ENCODE measurements around the gene EPN2. TPM values are rescaled to one million over a fixed set of nuclear protein-coding genes. Genes with fewer than 3 reads are reported as not detected.

Gene EPN2
- polyA plus RNA-seq, 1 experiment = 21.2 TPM

DNA sequence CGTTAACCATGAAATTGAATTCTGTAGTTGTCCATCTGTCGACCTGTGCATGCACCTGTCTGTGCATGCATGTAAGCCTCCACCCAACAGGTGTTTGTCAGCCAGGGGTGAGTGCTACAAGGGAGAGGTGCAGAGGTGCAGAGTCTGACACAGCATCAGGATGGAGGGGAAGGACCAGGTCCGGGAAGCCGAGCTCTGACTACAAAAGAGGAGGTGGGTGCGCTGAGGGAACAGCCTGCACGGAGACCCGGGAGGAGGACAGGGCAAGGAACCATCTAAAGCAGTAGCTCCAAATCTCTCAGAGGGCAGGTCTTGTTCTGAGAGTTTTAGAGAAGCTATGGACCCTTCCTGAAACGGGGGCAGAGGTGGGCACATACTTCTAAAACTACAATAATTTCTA is 71.2 kb downstream of the EPN2 start:
- TF ChIP-seq, protein P1, sequence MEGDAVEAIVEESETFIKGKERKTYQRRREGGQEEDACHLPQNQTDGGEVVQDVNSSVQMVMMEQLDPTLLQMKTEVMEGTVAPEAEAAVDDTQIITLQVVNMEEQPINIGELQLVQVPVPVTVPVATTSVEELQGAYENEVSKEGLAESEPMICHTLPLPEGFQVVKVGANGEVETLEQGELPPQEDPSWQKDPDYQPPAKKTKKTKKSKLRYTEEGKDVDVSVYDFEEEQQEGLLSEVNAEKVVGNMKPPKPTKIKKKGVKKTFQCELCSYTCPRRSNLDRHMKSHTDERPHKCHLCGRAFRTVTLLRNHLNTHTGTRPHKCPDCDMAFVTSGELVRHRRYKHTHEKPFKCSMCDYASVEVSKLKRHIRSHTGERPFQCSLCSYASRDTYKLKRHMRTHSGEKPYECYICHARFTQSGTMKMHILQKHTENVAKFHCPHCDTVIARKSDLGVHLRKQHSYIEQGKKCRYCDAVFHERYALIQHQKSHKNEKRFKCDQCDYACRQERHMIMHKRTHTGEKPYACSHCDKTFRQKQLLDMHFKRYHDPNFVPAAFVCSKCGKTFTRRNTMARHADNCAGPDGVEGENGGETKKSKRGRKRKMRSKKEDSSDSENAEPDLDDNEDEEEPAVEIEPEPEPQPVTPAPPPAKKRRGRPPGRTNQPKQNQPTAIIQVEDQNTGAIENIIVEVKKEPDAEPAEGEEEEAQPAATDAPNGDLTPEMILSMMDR (IDR thresholded peaks at IDR 0.05; ENCODE audit: insufficient read depth, low read depth, low read length) = no peak
- H3K4me3 ChIP-seq (ENCODE audit: low read depth, low read length) = no peak overlapping the region
- CTCF ChIA-PET = interaction anchor here (0.8 to 1.4 kb wide), 3 partner anchors 12 to 17 kb away, joined by 3 to 5 read pairs (median 3); no protein-coding TSS in a partner anchor
- H3K27me3 ChIP-seq (ENCODE audit: control insufficient read depth, insufficient read depth, low read length) = no peaks in the 10 kb centered on the region
- peaks cover 13% of the 10 kb centered on the region for H3K36me3 ChIP-seq (ENCODE audit: control insufficient read depth, insufficient read depth, low read length)
- no peak for DNase-seq (ENCODE audit: low read depth)
- POLR2A ChIA-PET = no interaction called here

- CTCF ChIA-PET = interaction anchor here (0.6 kb wide), 1 partner anchor 12 kb away, joined by 3 read pairs; no protein-coding TSS in a partner anchor
- Histone ChIP-seq H3K36me3 (ENCODE audit: control insufficient read depth, insufficient read depth, low read length) (peaks cover 17% of the 10 kb centered on the region), H3K27me3 (ENCODE audit: control insufficient read depth, insufficient read depth, low read length) (no peaks in the 10 kb centered on the region), H3K4me3 (ENCODE audit: low read depth, low read length) (no peak overlapping the region)
- POLR2A ChIA-PET = no interaction called here
- TF ChIP-seq, protein P1 (IDR thresholded peaks at IDR 0.05; ENCODE audit: insufficient read depth, low read depth, low read length) = no peak
- DNase-seq (ENCODE audit: low read depth) = no peak
These were observed 72.5 kb downstream of the EPN2 start for GRCh38 chr17:19309701-19310100.

DNA sequence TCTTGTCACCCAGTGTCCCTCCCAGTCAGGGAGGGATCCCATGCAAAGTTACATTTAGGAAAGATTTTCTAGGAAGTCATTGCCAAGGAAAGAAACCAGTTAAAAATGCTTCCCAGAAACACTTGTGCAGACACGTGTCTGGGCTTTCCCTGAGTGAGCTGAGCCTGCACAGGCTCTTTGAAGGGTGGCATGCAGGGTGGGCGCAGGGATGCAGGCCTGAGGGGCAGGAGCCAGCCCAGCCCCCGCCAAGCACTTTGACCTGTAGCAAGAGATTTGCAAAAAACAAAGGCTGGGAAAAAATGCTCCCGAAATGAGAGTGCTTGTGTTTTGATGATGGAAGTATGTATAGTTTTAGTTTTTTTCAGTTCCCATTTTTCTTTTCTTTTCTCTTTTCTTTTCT is 73.0 kb downstream of the EPN2 start:
- Histone ChIP-seq H3K4me3 (ENCODE audit: low read depth, low read length) (no peak overlapping the region), H3K36me3 (ENCODE audit: control insufficient read depth, insufficient read depth, low read length) (peaks cover 17% of the 10 kb centered on the region), H3K27me3 (ENCODE audit: control insufficient read depth, insufficient read depth, low read length) (no peaks in the 10 kb centered on the region)
- CTCF ChIA-PET = interaction anchor here (0.6 kb wide), 1 partner anchor 12 kb away, joined by 3 read pairs; no protein-coding TSS in a partner anchor
- no peak for DNase-seq (ENCODE audit: low read depth)
- POLR2A ChIA-PET = no interaction called here
- TF ChIP-seq, protein P1 (IDR thresholded peaks at IDR 0.05; ENCODE audit: insufficient read depth, low read depth, low read length) = no peak

DNA sequence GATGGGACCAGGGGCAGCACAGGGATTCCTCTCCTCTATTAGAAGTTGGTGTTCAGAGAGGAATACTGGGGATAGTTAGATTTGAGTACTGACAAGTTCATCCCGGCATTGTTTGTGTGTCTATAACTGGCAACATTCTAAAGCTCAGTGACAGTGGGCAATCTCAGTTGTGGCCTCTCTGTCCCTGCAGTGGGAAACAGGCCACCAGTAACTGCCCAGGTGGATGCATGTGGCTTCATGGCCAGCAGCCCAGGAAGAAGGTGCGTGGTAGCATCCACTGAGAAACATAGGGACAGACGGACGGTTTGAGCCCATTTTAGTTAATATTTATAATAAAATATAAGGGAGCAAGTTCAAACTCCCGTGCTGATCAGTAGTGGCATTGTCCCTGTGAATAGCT is 73.8 kb downstream of the EPN2 start:
- POLR2A ChIA-PET = interaction anchor here (0.7 kb wide), 1 partner anchor 323 kb away, joined by 3 read pairs; no protein-coding TSS in a partner anchor
- no peak for DNase-seq (ENCODE audit: low read depth)
- CTCF ChIA-PET = no interaction called here
- Histone ChIP-seq H3K4me3 (ENCODE audit: low read depth, low read length) (no peak overlapping the region), H3K27me3 (ENCODE audit: control insufficient read depth, insufficient read depth, low read length) (no peaks in the 10 kb centered on the region), H3K36me3 (ENCODE audit: control insufficient read depth, insufficient read depth, low read length) (peaks cover 17% of the 10 kb centered on the region)
- TF ChIP-seq, protein P1 (IDR thresholded peaks at IDR 0.05; ENCODE audit: insufficient read depth, low read depth, low read length) = no peak

DNA sequence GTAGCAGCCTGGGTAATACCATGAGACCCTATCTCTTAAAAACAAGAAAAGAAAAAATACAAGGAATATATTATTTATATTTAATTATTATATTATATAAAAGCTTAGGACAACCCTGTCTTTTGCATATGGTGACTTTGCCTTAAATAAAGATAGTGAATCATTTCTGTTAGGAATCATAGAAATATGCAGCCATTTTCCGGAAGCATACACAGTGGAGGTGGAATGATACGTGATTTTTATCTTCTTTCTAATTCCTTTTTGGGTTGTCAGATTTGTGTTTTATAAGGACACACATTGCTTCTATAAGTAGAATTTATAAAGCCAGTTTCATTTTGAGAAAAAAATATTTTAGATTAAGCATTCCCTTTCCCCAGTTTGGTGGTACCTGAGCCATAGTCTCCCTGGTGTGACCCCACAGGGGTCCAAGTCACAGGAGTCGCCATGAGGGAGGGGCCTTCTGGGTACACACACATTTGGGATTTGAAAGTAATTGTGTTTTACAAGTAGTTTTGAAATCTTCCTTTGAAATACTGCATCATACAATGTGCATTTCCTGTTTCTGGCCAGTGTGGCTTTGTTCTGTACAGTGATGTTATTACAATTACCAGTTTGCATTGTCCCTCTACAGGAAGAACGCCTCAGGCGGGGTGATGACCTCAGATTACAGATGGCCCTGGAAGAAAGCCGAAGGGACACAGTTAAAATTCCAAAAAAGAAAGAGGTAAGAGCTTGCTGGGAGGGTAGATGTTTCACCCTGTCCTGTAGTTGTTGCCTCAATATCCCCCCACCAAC is 74.5 kb downstream of the EPN2 start:
- CTCF ChIA-PET = no interaction called here
- POLR2A ChIA-PET = interaction anchor here (0.7 kb wide), 1 partner anchor 322 kb away, joined by 3 read pairs; no protein-coding TSS in a partner anchor
- Histone ChIP-seq H3K27me3 (ENCODE audit: control insufficient read depth, insufficient read depth, low read length) (no peaks in the 10 kb centered on the region), H3K4me3 (ENCODE audit: low read depth, low read length) (no peak overlapping the region), H3K36me3 (ENCODE audit: control insufficient read depth, insufficient read depth, low read length) (peaks cover 19% of the 10 kb centered on the region)
- TF ChIP-seq, protein P1 (IDR thresholded peaks at IDR 0.05; ENCODE audit: insufficient read depth, low read depth, low read length) = no peak
- no peak for DNase-seq (ENCODE audit: low read depth)

All from BJ (cell line).